GM20431 (cell line): ENCODE measurements around the gene MFAP2.

Source experiments
- in situ Hi-C: fragments of 300-500 bp; cut with MseI, MboI; formaldehyde crosslinking; loops from one replicate; pipeline ENCODE4 v1.15.0; 2020; ENCODE audit warnings: low sequenced_read_pairs; ENCODE audit not compliant: unreplicated experiment

The MFAP2 gene

GRCh38 chr1:16983649-16984048 lies 3.2 kb upstream of the MFAP2 start:
- in situ Hi-C loops: no loop called here

DNA sequence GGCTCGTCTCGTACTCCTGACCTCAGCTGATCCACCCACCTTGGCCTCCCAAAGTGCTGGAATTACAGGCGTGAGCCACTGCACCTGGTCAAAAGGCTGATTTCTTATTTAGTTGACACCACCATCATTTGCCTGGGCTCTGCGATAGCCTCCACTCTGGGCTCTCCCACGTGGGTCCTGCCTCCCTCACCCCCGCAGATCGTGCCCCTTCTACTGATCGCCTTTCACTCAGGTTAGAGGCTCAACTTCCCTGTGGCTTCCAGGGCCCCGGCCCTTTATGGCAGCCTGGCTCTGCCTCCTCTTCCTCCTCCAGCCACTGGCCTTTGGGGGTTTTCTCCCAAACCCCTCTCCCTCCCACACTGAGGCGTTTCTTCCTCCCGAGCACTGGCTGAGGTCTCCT lies 2.5 kb upstream of the MFAP2 start:
- in situ Hi-C loops: no loop called here

DNA sequence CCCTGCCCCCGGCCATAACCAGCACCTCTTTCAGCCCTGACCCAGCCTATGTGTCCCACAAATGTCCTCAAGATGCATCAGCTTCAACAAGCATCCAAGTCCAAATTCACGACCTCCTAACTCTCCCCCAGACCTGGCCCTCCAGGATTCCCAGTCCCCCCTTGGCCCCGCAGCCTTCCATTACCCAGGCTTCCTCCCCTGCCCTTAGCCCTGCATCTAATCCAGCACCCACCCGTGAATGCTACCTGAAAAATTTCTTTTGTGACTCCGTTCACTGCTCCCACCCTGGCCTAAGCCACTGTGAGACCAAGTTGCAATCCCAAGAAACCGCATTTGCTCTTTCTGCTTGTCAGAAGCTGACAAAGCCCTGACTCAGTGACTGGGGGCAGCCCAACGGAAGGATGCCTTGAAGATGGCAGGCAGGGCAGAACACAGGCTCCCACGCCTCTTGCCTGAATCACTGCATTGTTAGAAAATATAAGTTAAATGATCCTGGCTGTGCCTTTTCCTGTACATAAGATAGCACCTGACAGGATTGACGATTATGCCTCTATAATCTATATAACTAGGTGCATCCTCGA lies 939 bp upstream of the MFAP2 start:
- in situ Hi-C loops: no loop called here

- in situ Hi-C loops: no loop called here
Measured at GRCh38 chr1:16979475-16980327, 719 bp downstream of the MFAP2 start.

GRCh38 chr1:16978567-16979474 lies 1.6 kb downstream of the MFAP2 start:
- in situ Hi-C loops: no loop called here

GRCh38 chr1:16978139-16978538 lies 2.3 kb downstream of the MFAP2 start:
- in situ Hi-C loops: no loop called here

DNA sequence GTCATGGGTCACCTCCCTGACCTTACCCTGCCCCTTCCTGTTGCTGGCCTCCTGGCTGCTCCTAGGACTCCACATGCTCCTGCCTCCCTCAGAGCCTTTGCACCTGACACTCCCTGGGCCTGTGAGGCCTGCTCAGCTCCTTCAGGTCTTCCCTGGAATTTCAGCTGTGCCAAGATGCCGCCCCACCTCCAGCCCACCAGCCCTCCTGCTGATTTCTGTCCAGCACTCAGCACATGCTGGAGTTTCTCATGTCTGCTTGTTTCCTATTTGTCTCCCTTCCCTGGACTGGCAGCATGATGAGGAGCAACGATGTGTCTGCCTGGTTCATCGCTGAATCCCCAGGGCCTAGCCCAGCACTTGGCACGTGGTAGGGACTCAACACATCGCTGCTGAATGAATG lies 3.0 kb downstream of the MFAP2 start:
- in situ Hi-C loops: no loop called here

DNA sequence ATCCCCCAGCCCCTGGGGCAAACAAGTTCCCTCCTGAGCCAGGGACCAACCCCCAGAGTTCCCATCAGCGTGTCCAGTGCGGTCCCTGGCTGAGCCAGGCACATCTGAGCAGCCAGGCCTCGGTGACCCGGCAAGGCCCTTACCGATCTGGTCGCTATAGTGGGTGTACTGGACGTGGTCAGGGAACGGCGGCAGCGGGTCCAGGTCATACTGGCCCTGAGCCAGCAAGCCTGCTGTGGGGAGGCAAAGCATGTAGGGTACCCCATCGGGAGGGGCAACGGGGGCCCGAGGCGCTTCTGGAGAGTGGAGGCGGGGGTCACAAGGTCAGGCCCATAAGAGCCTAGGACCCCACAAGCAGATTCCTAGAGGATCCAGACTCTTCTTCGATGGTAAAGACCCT lies 3.5 kb downstream of the MFAP2 start:
- in situ Hi-C loops: no loop called here

DNA sequence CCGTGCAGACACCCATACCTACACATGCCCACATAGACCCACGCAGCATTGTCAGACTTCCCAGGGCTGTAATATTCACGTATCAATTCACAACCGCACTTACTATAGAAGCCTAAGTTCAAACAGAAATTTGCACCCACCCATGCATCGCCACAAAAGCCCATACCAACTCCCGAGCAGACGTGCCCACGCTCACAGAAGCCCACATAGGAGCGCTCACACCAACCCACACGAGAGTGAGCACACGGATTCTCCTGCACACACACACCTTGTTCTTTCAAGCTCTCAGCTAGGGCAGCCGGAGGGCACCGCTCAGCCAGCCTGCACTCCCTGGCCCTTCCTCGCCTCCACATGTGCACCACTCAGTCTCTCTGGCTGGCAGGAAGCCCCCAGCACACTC lies 4.6 kb downstream of the MFAP2 start:
- in situ Hi-C loops: no loop called here

GRCh38 chr1:16975211-16975610 lies 5.2 kb downstream of the MFAP2 start:
- in situ Hi-C loops: no loop called here

GRCh38 chr1:16973215-16973614 lies 7.2 kb downstream of the MFAP2 start:
- in situ Hi-C loops: no loop called here

- in situ Hi-C loops: no loop called here
Measured at GRCh38 chr1:16972189-16972895, 8.1 kb downstream of the MFAP2 start.

DNA sequence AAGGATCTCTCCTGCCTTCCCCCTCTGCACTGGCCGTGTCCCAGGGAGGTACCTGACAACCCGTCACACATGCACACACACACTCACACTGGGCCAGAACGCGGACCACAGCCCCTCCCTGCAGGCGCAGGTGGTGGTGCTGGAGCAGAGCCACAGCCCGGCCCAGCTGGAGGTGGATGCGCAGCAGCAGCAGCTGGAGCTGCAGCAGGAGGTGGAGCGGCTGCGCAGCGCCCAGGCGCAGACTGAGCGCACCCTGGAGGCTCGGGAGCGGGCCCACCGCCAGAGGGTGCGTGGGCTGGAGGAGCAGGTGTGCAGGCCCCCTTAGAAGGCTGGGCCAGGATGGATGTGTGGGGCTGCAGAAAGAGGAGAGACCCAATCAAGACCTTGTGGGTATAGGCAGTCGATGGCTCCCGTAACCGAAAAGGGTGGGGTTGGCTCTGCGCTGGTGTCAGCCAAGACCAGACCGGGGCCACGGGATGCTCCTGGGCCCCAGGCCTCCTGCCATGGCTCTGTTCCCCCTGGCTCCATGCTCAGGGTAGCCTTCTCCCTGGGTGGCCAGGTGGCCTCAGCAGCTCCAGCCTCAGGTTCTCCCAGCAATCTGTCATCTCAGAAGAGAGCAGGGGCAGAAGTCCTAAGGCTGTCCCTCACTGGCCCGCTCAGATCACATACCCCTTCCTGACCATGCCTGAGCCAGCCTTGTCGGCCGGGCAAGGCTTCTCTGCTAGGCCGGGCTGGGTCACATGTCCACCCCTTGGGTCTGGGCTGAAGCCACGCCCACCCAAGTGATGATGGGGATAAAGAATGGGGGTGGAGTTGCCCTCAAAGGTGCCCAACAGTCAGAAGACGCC lies 8.9 kb downstream of the MFAP2 start:
- in situ Hi-C loops: no loop called here

- in situ Hi-C loops: no loop called here
Measured at GRCh38 chr1:16970132-16970910, 10.1 kb downstream of the MFAP2 start.

- in situ Hi-C loops: no loop called here
Measured at GRCh38 chr1:16969651-16970050, 10.8 kb downstream of the MFAP2 start.

GRCh38 chr1:16969057-16969611 lies 11.3 kb downstream of the MFAP2 start:
- in situ Hi-C loops: no loop called here

GRCh38 chr1:16968372-16968771 lies 12.0 kb downstream of the MFAP2 start:
- in situ Hi-C loops: no loop called here

DNA sequence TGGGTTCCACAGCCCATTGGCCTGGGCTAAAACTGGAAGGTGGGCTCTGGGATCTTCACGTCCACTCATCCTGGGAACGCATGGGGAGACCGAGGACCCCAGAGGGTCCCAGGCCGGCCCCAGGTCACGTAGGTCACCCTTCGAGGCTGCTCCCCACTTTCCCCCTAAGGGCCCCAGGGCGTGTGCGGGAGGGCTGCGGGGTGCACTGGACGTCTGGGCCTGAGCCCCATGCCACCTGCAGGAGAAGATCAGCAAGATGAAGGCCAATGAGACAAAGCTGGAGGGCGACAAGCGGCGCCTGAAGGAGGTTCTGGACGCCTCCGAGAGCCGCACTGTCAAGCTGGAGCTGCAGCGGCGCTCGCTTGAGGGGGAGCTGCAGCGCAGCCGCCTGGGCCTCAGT lies 12.5 kb downstream of the MFAP2 start:
- in situ Hi-C loops: no loop called here
